ENCODE measurements around the gene KCNK15. TPM values are rescaled to one million over a fixed set of nuclear protein-coding genes. Genes with fewer than 3 reads are reported as not detected.
"Not testable (repeated sequence)": the region's sequence is repeated elsewhere in the genome, so short reads cannot be mapped to it uniquely, and the experiment has no call there.

The KCNK15 gene
- total RNA-seq, 4 donors from 2014 or later, result 2.5 to 5.1 (median 3.4) TPM

GRCh38 chr20:44762466-44763140 is 16.9 kb downstream of the KCNK15 start:
- Histone ChIP-seq H3K36me3 (no peaks in the 10 kb centered on the region), H3K27me3 (no peaks in the 10 kb centered on the region), H3K9me3 (no peaks in the 10 kb centered on the region), H3K27ac (no peak overlapping the region), H3K4me3 (replicated peaks in 1 of 3) (no peak overlapping the region), H3K4me1 (no peaks in the 10 kb centered on the region)
- 57 to 64% methylated on average over 10 of the region's 10 CpGs for WGBS, 2 donors
- no peak for DNase-seq
- no peak for TF ChIP-seq POLR2A (IDR thresholded peaks at IDR 0.05)
- TF ChIP-seq CTCF (IDR thresholded peaks at IDR 0.05), result no peak
- intact Hi-C loops (cut with DNase I), result no loop called here

- 86 to 89% methylated on average over 3 of the region's 3 CpGs for WGBS, 2 donors
- H3K36me3 ChIP-seq; DNase-seq; H3K9me3 ChIP-seq; H3K4me3 ChIP-seq (replicated peaks in 1 of 3); intact Hi-C loops (cut with DNase I); H3K27me3 ChIP-seq; H3K27ac ChIP-seq; H3K4me1 ChIP-seq: not testable (repeated sequence)
Measured at GRCh38 chr20:44763798-44764197, 18.1 kb downstream of the KCNK15 start.

- intact Hi-C loops (cut with DNase I), result no loop called here
- DNase-seq, result no peak
- Histone ChIP-seq H3K27me3 (no peaks in the 10 kb centered on the region), H3K4me3 (replicated peaks in 1 of 3) (no peak overlapping the region), H3K27ac (no peak overlapping the region), H3K36me3 (no peaks in the 10 kb centered on the region), H3K4me1 (no peaks in the 10 kb centered on the region), H3K9me3 (no peaks in the 10 kb centered on the region)
- 50 to 73% methylated on average over 4 of the region's 4 CpGs for WGBS, 2 donors
- TF ChIP-seq CTCF (IDR thresholded peaks at IDR 0.05), result no peak
- no peak for TF ChIP-seq POLR2A (IDR thresholded peaks at IDR 0.05)
Measured at GRCh38 chr20:44765091-44765490, 19.4 kb downstream of the KCNK15 start.

- Histone ChIP-seq H3K4me1 (no peaks in the 10 kb centered on the region), H3K9me3 (no peaks in the 10 kb centered on the region), H3K27me3 (no peaks in the 10 kb centered on the region), H3K36me3 (no peaks in the 10 kb centered on the region), H3K4me3 (replicated peaks in 1 of 3) (no peak overlapping the region), H3K27ac (no peak overlapping the region)
- intact Hi-C loops (cut with DNase I), result no loop called here
- TF ChIP-seq POLR2A (IDR thresholded peaks at IDR 0.05) (no peak), CTCF (IDR thresholded peaks at IDR 0.05) (no peak)
- WGBS, 2 donors, result 68% methylated on average over 7 of the region's 7 CpGs
- DNase-seq, result peak in 1 of 2 donors; percentile 23
Measured at GRCh38 chr20:44765701-44766347, 20.2 kb downstream of the KCNK15 start.

GRCh38 chr20:44768256-44768655 is 22.6 kb downstream of the KCNK15 start:
- no peak overlapping the region for H3K4me3 ChIP-seq (replicated peaks in 1 of 3)
- TF ChIP-seq POLR2A (IDR thresholded peaks at IDR 0.05) (no peak), CTCF (IDR thresholded peaks at IDR 0.05) (no peak)
- no peaks in the 10 kb centered on the region for H3K9me3 ChIP-seq
- no peak for DNase-seq
- no peak overlapping the region for H3K27ac ChIP-seq
- intact Hi-C loops (cut with DNase I), result no loop called here
- WGBS, 2 donors, result 89 to 95% methylated on average over 5 to 7 of the region's 8 CpGs
- no peaks in the 10 kb centered on the region for H3K27me3 ChIP-seq
- H3K4me1 ChIP-seq, result no peaks in the 10 kb centered on the region
- H3K36me3 ChIP-seq, result no peaks in the 10 kb centered on the region

Measured in thyroid gland (tissue), 4 donors.